NCI-H748 treated with DMSO at 0.1 percent for 48 hours (cell line): Measurements from ENCODE around the gene ADGRG6.
"Not testable (repeated sequence)": the region's sequence is repeated elsewhere in the genome, so short reads cannot be mapped to it uniquely, and the experiment has no call there.

Experiments used
- DNase-seq: peaks from one replicate; lab custom pipeline; 2025; lab: John Stamatoyannopoulos, UW

Gene ADGRG6

GRCh38 chr6:142446168-142446567 is 144.4 kb downstream of the ADGRG6 start:
- DNase-seq, result no peak

- DNase-seq, result no peak
Observed at GRCh38 chr6:142446576-142446975, 144.8 kb downstream of the ADGRG6 start.

- no peak for DNase-seq
Observed at GRCh38 chr6:142448091-142448729, 146.4 kb downstream of the ADGRG6 start.

- not testable (repeated sequence) for DNase-seq
Observed at GRCh38 chr6:142450856-142451255, 149.0 kb downstream of the ADGRG6 start.

- DNase-seq, result no peak
Observed at GRCh38 chr6:142452993-142453392, 151.2 kb downstream of the ADGRG6 start.

GRCh38 chr6:142454196-142454595 is 152.4 kb downstream of the ADGRG6 start:
- DNase-seq, result not testable (repeated sequence)

- DNase-seq, result not testable (repeated sequence)
Observed at GRCh38 chr6:142454848-142455247, 153.0 kb downstream of the ADGRG6 start.

GRCh38 chr6:142455957-142456589 is 154.3 kb downstream of the ADGRG6 start:
- no peak for DNase-seq

GRCh38 chr6:142457638-142458406 is 156.0 kb downstream of the ADGRG6 start:
- no peak for DNase-seq

- no peak for DNase-seq
Observed at GRCh38 chr6:142458836-142459235, 157.0 kb downstream of the ADGRG6 start.

GRCh38 chr6:142459271-142459670 is 157.5 kb downstream of the ADGRG6 start:
- no peak for DNase-seq

- no peak for DNase-seq
Observed at GRCh38 chr6:142462260-142462659, 160.5 kb downstream of the ADGRG6 start.

GRCh38 chr6:142463988-142464387 is 162.2 kb downstream of the ADGRG6 start:
- DNase-seq, result no peak

- no peak for DNase-seq
Observed at GRCh38 chr6:142469220-142469619, 167.4 kb downstream of the ADGRG6 start.

GRCh38 chr6:142470421-142470820 is 168.6 kb downstream of the ADGRG6 start:
- no peak for DNase-seq

- peak; percentile 26 for DNase-seq
Observed at GRCh38 chr6:142474531-142475289, 172.9 kb downstream of the ADGRG6 start.

GRCh38 chr6:142476452-142476851 is 174.6 kb downstream of the ADGRG6 start:
- no peak for DNase-seq

- no peak for DNase-seq
Observed at GRCh38 chr6:142478117-142478516, 176.3 kb downstream of the ADGRG6 start.

GRCh38 chr6:142481466-142481865 is 179.7 kb downstream of the ADGRG6 start:
- no peak for DNase-seq

GRCh38 chr6:142482249-142482648 is 180.4 kb downstream of the ADGRG6 start:
- DNase-seq, result no peak

GRCh38 chr6:142482974-142483373 is 181.2 kb downstream of the ADGRG6 start:
- no peak for DNase-seq

GRCh38 chr6:142485256-142485655 is 183.4 kb downstream of the ADGRG6 start:
- DNase-seq, result no peak
